WTC11 (cell line): ENCODE results near the gene AGBL1. TPM values are rescaled to one million over a fixed set of nuclear protein-coding genes. Genes with fewer than 3 reads are reported as not detected.

ENCODE experiments used
- ATAC-seq: fragments of 200-7000 bp; cut with Tn5 transposase; 2 replicates; pipeline ENCODE4 v1.10.0; 2021; ENCODE audit warnings: mild to moderate bottlenecking, moderate library complexity
- CTCF ChIA-PET: fragments of 300-600 bp; sonication (Branson Sonifier 250); formaldehyde crosslinking; loops from one replicate; lab custom pipeline; 2021; ENCODE audit warnings: antibody characterized with exemption; lab: Charles Lee
- POLR2A ChIA-PET: fragments of 350-600 bp; sonication (Branson Sonifier 250); formaldehyde crosslinking; loops from one replicate; lab custom pipeline; 2021; ENCODE audit warnings: antibody characterized with exemption; lab: Charles Lee
- DNase-seq: peaks from one replicate; pipeline ENCODE4 v3.0.0; 2021; ENCODE audit warnings: low spot score
- H3K27ac Mint-ChIP-seq: 2 replicates; pipeline ENCODE4 v1.8.0; 2021; ENCODE audit warnings: mixed read lengths
- H3K27me3 Mint-ChIP-seq: 2 replicates; pipeline ENCODE4 v1.8.0; 2021; ENCODE audit warnings: low read depth, mild to moderate bottlenecking, moderate library complexity, mixed read lengths
- H3K36me3 Mint-ChIP-seq: 2 replicates; pipeline ENCODE4 v1.8.0; 2021; ENCODE audit warnings: mixed read lengths
- H3K4me1 Mint-ChIP-seq: 2 replicates; pipeline ENCODE4 v1.8.0; 2022; ENCODE audit warnings: mixed read lengths
- H3K4me3 Mint-ChIP-seq: 2 replicates; pipeline ENCODE4 v1.8.0; 2021; ENCODE audit warnings: mild to moderate bottlenecking, moderate library complexity, mixed read lengths
- H3K9me3 Mint-ChIP-seq: 2 replicates; pipeline ENCODE4 v1.8.0; 2021; ENCODE audit warnings: mixed read lengths
- GABPB1 ChIP-seq: sonication (generic); formaldehyde crosslinking; IDR thresholded peaks from 2 replicates; pipeline ENCODE4 v1.8.1; 2023; ENCODE audit warnings: mild to moderate bottlenecking, missing genetic modification reagents
- NFYB ChIP-seq: sonication (generic); formaldehyde crosslinking; conservative IDR thresholded peaks from 2 replicates; pipeline ENCODE4 v1.8.0; 2022; ENCODE audit warnings: low read depth, missing genetic modification reagents
- NR3C1 ChIP-seq: sonication (generic); formaldehyde crosslinking; conservative IDR thresholded peaks from 2 replicates; pipeline ENCODE4 v1.8.1; 2023; ENCODE audit warnings: low read depth, mild to moderate bottlenecking, missing genetic modification reagents
- SP1 ChIP-seq: sonication (generic); formaldehyde crosslinking; conservative IDR thresholded peaks from 2 replicates; pipeline ENCODE4 v1.8.1; 2022; ENCODE audit warnings: missing genetic modification reagents
- TEAD4 ChIP-seq: sonication (generic); formaldehyde crosslinking; IDR thresholded peaks from 2 replicates; pipeline ENCODE4 v1.8.0; 2022; ENCODE audit warnings: mild to moderate bottlenecking, missing genetic modification reagents
- ZNF121 ChIP-seq: sonication (generic); formaldehyde crosslinking; IDR thresholded peaks from 2 replicates; pipeline ENCODE4 v1.8.0; 2023; ENCODE audit warnings: missing genetic modification reagents
- ZNF423 ChIP-seq: fragments of 250-450 bp; sonication (Bioruptor Pico); IDR thresholded peaks from 2 replicates; pipeline ENCODE4 v2.1.2; 2022; ENCODE audit warnings: mild to moderate bottlenecking, moderate library complexity
- total RNA-seq: library from RNA; stranded (reverse); gene quantifications from 3 replicates; pipeline ENCODE4 v1.2.3, GENCODE V29; 2021
- TF ChIP-seq, protein P1 (sequence below): fragments of 250-450 bp; sonication (Bioruptor Pico); IDR thresholded peaks from 2 replicates; pipeline ENCODE4 v1.9.0; 2021; ENCODE audit warnings: mild to moderate bottlenecking, borderline replicate concordance
- TF ChIP-seq, protein P2 (sequence below): sonication (generic); formaldehyde crosslinking; IDR thresholded peaks from 2 replicates; pipeline ENCODE4 v1.8.0; 2023; ENCODE audit warnings: mild to moderate bottlenecking, missing genetic modification reagents
- TF ChIP-seq, protein P3 (sequence below): sonication (generic); formaldehyde crosslinking; IDR thresholded peaks from 2 replicates; pipeline ENCODE4 v1.8.0; 2023; ENCODE audit warnings: missing genetic modification reagents
- TF ChIP-seq, protein P4 (sequence below): sonication (generic); formaldehyde crosslinking; IDR thresholded peaks from 2 replicates; pipeline ENCODE4 v1.8.1; 2023; ENCODE audit warnings: mild to moderate bottlenecking, missing genetic modification reagents, borderline replicate concordance
- TF ChIP-seq, protein P5 (sequence below): sonication (generic); formaldehyde crosslinking; IDR thresholded peaks from 2 replicates; pipeline ENCODE4 v1.8.0; 2022; ENCODE audit warnings: mild to moderate bottlenecking, missing genetic modification reagents
- TF ChIP-seq, protein P6 (sequence below): sonication (generic); formaldehyde crosslinking; IDR thresholded peaks from 2 replicates; pipeline ENCODE4 v1.8.1; 2023; ENCODE audit warnings: mild to moderate bottlenecking, missing genetic modification reagents

AGBL1 gene
- total RNA-seq, 1 experiment from 2014 or later = not detected

DNA sequence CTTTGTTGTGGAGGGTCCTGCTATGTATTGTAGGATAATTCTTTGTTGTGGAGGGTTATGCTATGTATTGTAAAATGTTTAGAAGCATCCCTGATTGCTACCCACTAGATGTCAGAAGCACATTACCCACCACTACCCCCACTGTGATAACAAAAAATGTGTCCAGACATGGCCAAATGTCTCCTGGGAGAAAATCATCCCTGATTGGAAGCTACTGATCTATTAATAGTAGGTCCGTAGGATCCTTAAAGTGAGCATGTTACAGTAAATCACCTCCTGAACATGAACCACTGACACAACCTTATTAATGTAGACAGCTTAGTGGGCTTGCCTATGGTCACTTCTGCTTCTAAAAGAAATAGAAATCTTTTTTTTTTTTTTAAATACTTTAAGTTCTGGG, 884.6 kb downstream of the AGBL1 start:
- peaks cover 3% of the 10 kb centered on the region; the same call in 1 of the 2 replicates for H3K36me3 Mint-ChIP-seq
- 0 out of 2 replicates have a peak, but pooled peaks cover 4% of the 10 kb centered on the region for H3K4me1 Mint-ChIP-seq
- DNase-seq (no peak), ATAC-seq (no peak)
- POLR2A ChIA-PET = no interaction called here
- no peak overlapping the region for H3K4me3 Mint-ChIP-seq
- peaks cover 13% of the 10 kb centered on the region for H3K9me3 Mint-ChIP-seq
- no peak overlapping the region for H3K27ac Mint-ChIP-seq
- CTCF ChIA-PET = no interaction called here
- TF ChIP-seq ZNF423 (CRISPR knock-in tag) (no peak), ZNF121 (CRISPR knock-in tag) (no peak), NR3C1 (CRISPR knock-in tag) (no peak), SP1 (CRISPR knock-in tag) (no peak), NFYB (CRISPR knock-in tag) (no peak), GABPB1 (no peak), TEAD4 (CRISPR knock-in tag) (no peak)
- TF ChIP-seq, protein P1, sequence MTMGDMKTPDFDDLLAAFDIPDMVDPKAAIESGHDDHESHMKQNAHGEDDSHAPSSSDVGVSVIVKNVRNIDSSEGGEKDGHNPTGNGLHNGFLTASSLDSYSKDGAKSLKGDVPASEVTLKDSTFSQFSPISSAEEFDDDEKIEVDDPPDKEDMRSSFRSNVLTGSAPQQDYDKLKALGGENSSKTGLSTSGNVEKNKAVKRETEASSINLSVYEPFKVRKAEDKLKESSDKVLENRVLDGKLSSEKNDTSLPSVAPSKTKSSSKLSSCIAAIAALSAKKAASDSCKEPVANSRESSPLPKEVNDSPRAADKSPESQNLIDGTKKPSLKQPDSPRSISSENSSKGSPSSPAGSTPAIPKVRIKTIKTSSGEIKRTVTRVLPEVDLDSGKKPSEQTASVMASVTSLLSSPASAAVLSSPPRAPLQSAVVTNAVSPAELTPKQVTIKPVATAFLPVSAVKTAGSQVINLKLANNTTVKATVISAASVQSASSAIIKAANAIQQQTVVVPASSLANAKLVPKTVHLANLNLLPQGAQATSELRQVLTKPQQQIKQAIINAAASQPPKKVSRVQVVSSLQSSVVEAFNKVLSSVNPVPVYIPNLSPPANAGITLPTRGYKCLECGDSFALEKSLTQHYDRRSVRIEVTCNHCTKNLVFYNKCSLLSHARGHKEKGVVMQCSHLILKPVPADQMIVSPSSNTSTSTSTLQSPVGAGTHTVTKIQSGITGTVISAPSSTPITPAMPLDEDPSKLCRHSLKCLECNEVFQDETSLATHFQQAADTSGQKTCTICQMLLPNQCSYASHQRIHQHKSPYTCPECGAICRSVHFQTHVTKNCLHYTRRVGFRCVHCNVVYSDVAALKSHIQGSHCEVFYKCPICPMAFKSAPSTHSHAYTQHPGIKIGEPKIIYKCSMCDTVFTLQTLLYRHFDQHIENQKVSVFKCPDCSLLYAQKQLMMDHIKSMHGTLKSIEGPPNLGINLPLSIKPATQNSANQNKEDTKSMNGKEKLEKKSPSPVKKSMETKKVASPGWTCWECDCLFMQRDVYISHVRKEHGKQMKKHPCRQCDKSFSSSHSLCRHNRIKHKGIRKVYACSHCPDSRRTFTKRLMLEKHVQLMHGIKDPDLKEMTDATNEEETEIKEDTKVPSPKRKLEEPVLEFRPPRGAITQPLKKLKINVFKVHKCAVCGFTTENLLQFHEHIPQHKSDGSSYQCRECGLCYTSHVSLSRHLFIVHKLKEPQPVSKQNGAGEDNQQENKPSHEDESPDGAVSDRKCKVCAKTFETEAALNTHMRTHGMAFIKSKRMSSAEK (CRISPR knock-in tag) = no peak
- TF ChIP-seq, protein P2, sequence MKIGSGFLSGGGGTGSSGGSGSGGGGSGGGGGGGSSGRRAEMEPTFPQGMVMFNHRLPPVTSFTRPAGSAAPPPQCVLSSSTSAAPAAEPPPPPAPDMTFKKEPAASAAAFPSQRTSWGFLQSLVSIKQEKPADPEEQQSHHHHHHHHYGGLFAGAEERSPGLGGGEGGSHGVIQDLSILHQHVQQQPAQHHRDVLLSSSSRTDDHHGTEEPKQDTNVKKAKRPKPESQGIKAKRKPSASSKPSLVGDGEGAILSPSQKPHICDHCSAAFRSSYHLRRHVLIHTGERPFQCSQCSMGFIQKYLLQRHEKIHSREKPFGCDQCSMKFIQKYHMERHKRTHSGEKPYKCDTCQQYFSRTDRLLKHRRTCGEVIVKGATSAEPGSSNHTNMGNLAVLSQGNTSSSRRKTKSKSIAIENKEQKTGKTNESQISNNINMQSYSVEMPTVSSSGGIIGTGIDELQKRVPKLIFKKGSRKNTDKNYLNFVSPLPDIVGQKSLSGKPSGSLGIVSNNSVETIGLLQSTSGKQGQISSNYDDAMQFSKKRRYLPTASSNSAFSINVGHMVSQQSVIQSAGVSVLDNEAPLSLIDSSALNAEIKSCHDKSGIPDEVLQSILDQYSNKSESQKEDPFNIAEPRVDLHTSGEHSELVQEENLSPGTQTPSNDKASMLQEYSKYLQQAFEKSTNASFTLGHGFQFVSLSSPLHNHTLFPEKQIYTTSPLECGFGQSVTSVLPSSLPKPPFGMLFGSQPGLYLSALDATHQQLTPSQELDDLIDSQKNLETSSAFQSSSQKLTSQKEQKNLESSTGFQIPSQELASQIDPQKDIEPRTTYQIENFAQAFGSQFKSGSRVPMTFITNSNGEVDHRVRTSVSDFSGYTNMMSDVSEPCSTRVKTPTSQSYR (CRISPR knock-in tag) = no peak
- TF ChIP-seq, protein P3, sequence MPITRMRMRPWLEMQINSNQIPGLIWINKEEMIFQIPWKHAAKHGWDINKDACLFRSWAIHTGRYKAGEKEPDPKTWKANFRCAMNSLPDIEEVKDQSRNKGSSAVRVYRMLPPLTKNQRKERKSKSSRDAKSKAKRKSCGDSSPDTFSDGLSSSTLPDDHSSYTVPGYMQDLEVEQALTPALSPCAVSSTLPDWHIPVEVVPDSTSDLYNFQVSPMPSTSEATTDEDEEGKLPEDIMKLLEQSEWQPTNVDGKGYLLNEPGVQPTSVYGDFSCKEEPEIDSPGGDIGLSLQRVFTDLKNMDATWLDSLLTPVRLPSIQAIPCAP (CRISPR knock-in tag) = no peak
- TF ChIP-seq, protein P4, sequence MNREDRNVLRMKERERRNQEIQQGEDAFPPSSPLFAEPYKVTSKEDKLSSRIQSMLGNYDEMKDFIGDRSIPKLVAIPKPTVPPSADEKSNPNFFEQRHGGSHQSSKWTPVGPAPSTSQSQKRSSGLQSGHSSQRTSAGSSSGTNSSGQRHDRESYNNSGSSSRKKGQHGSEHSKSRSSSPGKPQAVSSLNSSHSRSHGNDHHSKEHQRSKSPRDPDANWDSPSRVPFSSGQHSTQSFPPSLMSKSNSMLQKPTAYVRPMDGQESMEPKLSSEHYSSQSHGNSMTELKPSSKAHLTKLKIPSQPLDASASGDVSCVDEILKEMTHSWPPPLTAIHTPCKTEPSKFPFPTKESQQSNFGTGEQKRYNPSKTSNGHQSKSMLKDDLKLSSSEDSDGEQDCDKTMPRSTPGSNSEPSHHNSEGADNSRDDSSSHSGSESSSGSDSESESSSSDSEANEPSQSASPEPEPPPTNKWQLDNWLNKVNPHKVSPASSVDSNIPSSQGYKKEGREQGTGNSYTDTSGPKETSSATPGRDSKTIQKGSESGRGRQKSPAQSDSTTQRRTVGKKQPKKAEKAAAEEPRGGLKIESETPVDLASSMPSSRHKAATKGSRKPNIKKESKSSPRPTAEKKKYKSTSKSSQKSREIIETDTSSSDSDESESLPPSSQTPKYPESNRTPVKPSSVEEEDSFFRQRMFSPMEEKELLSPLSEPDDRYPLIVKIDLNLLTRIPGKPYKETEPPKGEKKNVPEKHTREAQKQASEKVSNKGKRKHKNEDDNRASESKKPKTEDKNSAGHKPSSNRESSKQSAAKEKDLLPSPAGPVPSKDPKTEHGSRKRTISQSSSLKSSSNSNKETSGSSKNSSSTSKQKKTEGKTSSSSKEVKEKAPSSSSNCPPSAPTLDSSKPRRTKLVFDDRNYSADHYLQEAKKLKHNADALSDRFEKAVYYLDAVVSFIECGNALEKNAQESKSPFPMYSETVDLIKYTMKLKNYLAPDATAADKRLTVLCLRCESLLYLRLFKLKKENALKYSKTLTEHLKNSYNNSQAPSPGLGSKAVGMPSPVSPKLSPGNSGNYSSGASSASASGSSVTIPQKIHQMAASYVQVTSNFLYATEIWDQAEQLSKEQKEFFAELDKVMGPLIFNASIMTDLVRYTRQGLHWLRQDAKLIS (CRISPR knock-in tag) = no peak
- TF ChIP-seq, protein P5, sequence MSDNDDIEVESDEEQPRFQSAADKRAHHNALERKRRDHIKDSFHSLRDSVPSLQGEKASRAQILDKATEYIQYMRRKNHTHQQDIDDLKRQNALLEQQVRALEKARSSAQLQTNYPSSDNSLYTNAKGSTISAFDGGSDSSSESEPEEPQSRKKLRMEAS (CRISPR knock-in tag) = no peak
- TF ChIP-seq, protein P6, sequence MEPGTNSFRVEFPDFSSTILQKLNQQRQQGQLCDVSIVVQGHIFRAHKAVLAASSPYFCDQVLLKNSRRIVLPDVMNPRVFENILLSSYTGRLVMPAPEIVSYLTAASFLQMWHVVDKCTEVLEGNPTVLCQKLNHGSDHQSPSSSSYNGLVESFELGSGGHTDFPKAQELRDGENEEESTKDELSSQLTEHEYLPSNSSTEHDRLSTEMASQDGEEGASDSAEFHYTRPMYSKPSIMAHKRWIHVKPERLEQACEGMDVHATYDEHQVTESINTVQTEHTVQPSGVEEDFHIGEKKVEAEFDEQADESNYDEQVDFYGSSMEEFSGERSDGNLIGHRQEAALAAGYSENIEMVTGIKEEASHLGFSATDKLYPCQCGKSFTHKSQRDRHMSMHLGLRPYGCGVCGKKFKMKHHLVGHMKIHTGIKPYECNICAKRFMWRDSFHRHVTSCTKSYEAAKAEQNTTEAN (CRISPR knock-in tag) = no peak
- no peaks in the 10 kb centered on the region for H3K27me3 Mint-ChIP-seq
